Activated CD8-positive, alpha-beta memory T cell treated with anti-CD3 and anti-CD28 coated beads, Interleukin-2, amount 50 U/mL, for 24 hours (primary cell): ENCODE data around the gene NPHS1.
"Not testable (repeated sequence)": the region's sequence is repeated elsewhere in the genome, so short reads cannot be mapped to it uniquely, and the experiment has no call there.

Experiments used
- DNase-seq: peaks from one replicate; pipeline ENCODE4 v3.0.0-alpha.2; 2020; ENCODE audit errors: extremely low read depth

Gene NPHS1

DNA sequence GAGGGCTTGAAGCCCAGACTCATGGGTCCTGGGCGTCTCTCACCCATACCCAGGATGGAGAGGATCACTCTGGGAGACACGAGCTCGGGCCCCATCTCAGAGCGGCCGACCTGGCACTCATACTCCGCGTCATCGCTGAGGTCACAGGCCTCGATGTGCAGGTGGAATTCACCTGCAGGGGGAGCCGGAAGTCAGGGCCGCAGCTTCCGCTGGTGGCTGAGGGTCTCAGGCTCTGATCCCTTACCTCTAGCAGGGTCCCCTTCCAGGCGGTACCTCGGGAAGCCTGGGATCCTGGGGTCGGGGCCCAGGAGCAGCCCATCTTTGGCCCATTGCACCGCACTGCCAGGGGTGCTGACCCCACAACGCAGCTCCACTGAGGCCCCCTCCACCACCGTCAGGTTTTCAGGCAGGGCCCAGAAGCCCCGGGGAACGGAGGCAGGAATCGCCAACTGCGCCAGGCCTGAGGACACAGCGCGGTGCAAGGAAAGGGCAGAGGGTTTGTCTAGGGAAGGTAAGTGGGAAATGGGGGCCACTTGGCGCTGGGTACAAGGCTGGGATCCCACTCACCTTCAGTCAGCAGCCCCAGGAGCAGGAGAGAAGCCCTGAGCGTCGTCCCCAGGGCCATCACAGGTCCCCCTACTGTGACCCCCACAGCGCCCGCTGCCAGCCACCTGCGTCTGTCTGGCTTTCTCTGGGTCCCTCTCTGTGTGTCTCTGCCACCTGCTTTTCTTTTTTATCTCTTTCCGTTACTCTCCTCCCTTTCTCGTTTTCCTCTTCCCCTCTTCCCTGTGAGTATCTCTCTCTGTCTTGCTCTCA lies 883 bp downstream of the NPHS1 start:
- no peak for DNase-seq

DNA sequence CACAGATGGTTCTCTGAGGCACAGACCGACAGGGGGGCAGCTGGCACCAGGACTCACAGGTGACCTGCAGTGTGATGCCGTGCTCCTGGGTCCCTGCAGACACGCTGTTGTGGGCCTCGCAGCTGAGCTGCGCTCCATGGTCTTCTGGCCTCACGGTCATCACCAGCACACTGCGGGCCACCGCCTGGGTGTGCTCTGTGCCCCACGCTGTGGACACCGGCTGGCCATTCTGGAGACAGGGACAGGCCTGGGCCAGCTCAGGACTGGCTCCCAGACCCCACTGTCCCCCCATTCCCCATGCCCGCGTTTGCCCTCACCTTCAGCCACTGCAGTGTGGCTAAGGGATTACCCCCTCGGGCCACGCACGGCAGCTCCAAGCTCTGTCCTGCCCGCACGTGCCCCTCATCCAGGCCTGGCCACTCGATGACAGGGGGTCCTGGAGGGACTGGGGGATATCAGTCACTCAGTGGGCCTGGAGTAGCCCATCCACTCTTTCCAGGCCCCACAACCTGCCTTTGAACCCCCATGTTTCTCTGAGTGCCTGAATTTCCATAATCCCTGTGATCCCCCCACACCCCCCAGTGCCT lies 3.3 kb downstream of the NPHS1 start:
- DNase-seq, result no peak

DNA sequence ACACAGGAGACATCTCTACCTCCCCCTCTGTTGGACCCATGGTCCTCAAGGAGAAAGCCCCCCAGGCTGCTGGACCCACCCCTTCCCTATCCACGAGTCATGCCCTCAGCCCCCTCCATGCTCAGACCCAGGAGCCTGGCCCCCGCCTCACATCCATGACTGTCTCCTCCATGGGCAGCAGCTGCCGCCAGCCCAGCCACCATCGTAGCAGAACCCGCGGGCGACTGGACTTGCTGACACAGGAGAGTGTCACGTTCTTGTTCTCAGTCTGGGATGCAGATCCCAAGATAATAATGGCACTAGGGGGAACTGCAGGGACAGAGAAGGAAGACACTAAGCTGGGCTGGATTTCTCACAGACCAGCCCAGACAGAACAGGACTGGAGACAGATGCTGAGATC lies 3.8 kb downstream of the NPHS1 start:
- no peak for DNase-seq

GRCh38 chr19:35847911-35848310 lies 4.4 kb downstream of the NPHS1 start:
- no peak for DNase-seq

- no peak for DNase-seq
Measured at GRCh38 chr19:35846038-35846668, 6.2 kb downstream of the NPHS1 start.

- no peak for DNase-seq
Measured at GRCh38 chr19:35845215-35846037, 6.9 kb downstream of the NPHS1 start.

DNA sequence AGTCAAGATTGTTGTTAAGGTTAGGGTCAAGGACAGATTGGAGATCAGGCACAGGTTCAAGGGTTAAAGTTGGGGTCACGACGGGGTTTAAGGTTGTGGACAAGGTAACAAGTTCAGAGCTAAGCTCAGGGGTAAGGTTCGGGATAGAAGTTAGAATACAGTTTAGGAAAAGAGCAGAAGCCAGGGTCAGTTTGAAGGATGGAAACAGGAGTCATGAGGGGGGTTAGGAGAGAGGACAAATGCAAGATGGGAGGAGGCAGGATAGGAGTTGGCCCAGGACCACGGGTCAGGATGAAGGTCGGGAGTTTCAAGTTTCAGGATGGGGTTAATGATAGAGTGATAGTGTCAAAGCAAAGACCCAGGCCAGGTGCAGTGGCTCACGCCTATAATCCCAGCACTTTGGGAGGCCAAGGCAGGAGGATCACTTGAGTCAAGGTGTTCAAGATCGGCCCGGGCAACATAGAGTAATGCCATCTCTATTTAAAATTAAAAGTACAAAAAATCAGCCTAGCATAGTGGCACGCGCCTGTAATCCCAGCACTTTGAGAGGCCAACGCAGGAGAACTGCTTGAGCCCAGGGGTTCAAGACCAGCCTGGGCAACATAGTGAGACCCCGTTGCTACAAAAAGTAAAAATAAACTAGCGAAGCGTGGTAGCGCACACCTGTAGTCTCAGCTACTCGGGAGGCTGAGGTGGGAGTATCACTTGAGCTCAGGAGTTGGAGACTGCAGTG lies 7.7 kb downstream of the NPHS1 start:
- no peak for DNase-seq

DNA sequence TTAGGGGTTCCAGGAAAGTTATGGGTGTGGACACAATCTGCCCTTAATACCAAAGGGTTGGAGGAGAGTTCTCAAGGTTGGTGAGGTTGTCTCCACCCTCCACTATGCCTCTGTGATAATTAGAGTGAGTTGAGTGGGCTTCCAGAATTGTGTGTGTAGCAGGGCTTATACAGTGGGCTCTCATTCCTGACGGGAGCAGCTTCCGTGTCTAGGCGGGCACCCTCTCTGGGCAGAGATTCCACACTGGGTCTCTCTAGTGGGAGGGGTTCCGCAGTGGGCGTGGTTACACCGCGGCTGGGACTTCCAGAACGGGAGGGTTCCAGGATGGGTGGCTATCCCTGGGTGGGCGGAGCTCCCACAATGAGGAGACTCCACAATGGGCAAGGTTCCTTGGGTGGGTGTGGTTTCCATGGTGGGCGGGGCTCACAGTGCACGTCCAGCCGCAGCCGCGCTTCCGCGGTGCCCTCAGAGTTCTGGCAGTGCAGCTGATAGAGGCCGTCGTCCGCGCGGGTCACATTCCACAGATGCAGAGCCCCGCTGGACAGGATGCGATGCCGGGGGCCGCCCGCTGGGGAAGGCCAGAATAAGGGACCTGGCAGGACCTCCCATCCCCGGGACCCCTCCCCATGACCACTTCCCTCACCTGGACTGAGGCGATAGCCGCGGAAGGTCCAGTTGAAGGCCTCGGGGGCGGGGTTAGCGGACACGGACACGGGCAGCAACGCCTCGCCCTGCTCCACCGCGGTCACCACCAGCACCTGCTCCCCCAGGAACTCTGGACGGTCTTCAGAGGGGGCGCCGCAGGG lies 8.4 kb downstream of the NPHS1 start:
- DNase-seq, result no peak

GRCh38 chr19:35842666-35843272 lies 9.5 kb downstream of the NPHS1 start:
- DNase-seq, result no peak

DNA sequence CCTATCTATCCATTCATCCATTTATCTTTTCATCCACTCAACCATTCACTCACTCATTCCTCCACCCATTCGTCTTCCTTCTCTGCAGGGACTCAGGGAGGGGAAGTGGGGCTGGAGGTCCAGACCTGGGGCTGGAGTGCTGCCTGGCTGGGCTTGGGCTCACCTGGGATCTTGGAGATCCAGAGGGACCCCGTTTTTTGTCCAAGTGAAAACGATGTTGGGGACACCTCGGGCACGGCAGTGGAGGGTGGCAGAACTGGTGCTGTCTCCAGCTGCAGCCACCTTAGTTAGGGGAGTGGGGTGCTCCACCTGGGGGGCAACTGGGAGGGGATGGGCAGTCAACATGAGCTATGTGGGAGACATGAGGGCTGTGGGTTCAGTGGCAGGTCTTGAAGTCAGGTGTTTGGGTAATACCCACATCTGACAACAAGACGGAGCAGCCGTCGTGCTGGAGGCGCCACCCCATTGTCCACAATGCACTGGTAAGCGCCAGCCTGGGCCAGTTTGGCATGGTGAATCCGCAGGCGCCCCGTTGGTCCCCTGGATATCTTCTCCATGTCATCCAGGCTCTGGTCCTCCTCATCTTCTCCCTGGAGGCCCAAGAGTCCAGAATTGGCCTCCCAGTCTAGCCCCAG lies 10.2 kb downstream of the NPHS1 start:
- no peak for DNase-seq

- DNase-seq, result not testable (repeated sequence)
Measured at GRCh38 chr19:35836096-35836495, 16.2 kb downstream of the NPHS1 start.

DNA sequence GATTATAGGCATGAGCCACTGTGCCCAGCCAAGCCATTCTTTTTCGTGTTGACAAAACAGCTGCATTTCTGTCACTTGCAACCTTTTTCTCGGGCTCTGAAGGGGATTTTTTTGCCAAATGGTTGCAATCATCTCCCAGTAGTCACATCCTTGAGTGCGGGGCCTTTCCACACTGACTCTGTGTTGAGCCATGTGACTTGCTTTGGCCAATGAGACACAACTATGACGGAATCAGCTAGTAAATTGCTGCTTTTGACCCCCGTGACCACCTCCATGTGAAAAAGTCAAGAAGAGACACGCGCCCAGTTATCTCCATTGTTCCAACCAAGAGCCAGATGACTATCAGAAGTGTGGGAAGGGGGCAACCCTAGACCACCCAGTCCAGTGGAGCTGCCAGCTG lies 18.3 kb downstream of the NPHS1 start:
- no peak for DNase-seq

GRCh38 chr19:35832054-35832453 lies 20.2 kb downstream of the NPHS1 start:
- DNase-seq, result no peak

- no peak for DNase-seq
Measured at GRCh38 chr19:35830986-35831385, 21.3 kb downstream of the NPHS1 start.

DNA sequence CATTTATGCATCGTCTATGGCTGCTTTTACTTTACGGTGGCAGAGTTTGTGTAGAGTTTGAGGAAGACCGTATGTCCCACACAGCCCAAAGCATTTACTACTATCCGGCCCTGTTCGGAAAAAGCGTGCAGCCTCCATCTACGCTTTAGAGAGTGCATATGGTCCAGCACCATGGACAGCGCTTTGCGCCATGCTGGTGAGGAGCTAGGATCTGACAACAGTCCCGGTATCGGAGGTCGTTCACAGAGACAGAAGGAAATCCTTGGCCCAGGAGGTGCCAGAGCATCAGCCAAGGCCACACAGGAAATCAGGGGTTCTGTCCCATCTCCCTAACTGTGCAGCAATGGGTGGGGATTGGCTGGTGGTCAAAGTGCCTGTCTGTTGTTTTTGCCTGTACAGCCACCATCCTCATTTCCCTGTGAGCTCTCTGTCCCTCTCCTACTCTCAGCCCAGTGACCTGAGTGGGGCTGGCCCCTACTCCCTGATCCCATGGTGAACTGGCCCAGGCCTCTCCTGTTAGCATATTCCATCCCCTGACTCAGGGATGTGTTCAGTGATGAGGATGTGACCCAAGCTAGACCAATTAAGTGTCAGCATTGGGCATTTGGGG lies 23.5 kb downstream of the NPHS1 start:
- no peak for DNase-seq

- no peak for DNase-seq
Measured at GRCh38 chr19:35824150-35824549, 28.2 kb downstream of the NPHS1 start.

- no peak for DNase-seq
Measured at GRCh38 chr19:35822579-35822978, 29.7 kb downstream of the NPHS1 start.

DNA sequence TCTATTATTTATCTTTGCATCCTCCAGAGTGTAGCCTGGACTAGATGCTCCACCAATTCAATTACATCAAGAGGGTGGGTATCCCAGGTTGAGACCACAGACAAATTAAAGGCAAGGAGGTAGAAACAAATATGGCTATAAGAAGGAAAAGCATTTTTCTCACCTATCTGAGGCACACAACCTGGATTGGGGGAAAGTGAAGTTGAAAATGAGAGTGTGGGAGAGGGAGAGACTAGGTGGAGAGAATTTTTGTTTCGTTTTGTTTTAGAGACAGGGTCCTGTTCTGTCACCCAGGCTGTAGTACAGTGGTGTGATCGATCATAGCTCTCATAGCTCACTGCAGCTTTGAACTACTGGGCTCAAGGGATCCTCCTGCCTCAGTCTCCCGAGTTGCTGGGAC lies 33.9 kb downstream of the NPHS1 start:
- DNase-seq, result no peak

DNA sequence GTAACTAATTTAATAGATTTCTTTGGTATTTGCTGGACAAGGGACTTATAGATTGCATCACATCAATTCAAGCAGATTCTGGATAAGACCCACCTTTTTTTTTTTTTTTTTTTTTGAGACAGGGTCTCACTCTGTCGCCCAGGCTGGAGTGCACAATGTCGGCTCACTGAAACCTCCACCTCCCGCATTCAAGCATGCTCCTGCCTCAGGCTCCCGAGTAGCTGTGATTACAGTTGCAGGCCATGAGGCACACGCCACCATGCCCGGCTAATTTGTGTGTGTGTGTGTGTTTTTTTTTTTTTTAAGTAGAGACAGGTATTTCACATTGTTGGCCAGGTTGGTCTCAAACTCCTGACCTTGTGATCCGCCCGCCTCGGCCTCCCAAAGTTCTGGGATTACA lies 35.5 kb downstream of the NPHS1 start:
- DNase-seq, result no peak
